K562 (cell line): ENCODE results near the gene HSPA1L. TPM values are rescaled to one million over a fixed set of nuclear protein-coding genes. Genes with fewer than 3 reads are reported as not detected.

Experiments
- CTCFL ChIP-seq: IDR thresholded peaks from 2 replicates; pipeline ENCODE4 v1.6.1; 2011; ENCODE audit warnings: borderline replicate concordance, low read depth, mild to moderate bottlenecking, moderate library complexity, low read length; ENCODE audit not compliant: insufficient read depth, poor library complexity, severe bottlenecking
- ETV6 ChIP-seq, 3 experiments: fragments of 150-350 bp in 1 of 3; sonication (generic) in 1 of 3; formaldehyde crosslinking in 1 of 3; IDR thresholded peaks; 2 replicates each; pipeline versions ENCODE4 v1.6.1 to v1.8.0; 2014 to 2022; ENCODE audit warnings: borderline replicate concordance in 2 of 3, low read depth in 2 of 3, antibody characterized with exemption in 1 of 3, low read length in 1 of 3, mild to moderate bottlenecking in 1 of 3, missing genetic modification reagents in 1 of 3
- JUN ChIP-seq, 2 experiments: sonication (generic) in 1 of 2; formaldehyde crosslinking in 1 of 2; IDR thresholded peaks; 2 replicates each; pipeline versions ENCODE4 v1.6.1 to v1.8.0; 2012 to 2022; ENCODE audit warnings: borderline replicate concordance in 2 of 2, mild to moderate bottlenecking in 2 of 2, improper control_type of control experiment in 1 of 2, low read depth in 1 of 2, low read length in 1 of 2, missing genetic modification reagents in 1 of 2
- MIER1 ChIP-seq: fragments of 450-650 bp; IDR thresholded peaks from 2 replicates; pipeline ENCODE4 v1.6.1; 2016; ENCODE audit warnings: antibody characterized with exemption, mild to moderate bottlenecking, low read depth
- RCOR1 ChIP-seq, 2 experiments: IDR thresholded peaks; 2 replicates each; pipeline ENCODE4 v1.6.1; 2012; ENCODE audit warnings: low read depth in 2 of 2, low read length in 2 of 2, borderline replicate concordance in 1 of 2, improper control_type of control experiment in 1 of 2
- REST ChIP-seq, 2 experiments: fragments of 450-650 bp; formaldehyde crosslinking in 1 of 2; IDR thresholded peaks; 2 replicates each; pipeline versions ENCODE4 v1.4.0 to v1.6.1; 2014 to 2020; ENCODE audit warnings: mild to moderate bottlenecking in 2 of 2, borderline replicate concordance in 1 of 2, low read depth in 1 of 2
- SMAD1 ChIP-seq: fragments of 150-350 bp; IDR thresholded peaks from 2 replicates; pipeline ENCODE4 v1.6.1; 2014; ENCODE audit warnings: low read length, low read depth; ENCODE audit not compliant: partially characterized antibody
- SMARCB1 ChIP-seq: IDR thresholded peaks from 2 replicates; pipeline ENCODE4 v1.6.1; 2011; ENCODE audit warnings: improper control_type of control experiment, low read depth; ENCODE audit not compliant: insufficient read length
- TCF15 ChIP-seq: fragments of 250-450 bp; sonication (Bioruptor Pico); IDR thresholded peaks from 2 replicates; pipeline ENCODE4 v1.8.0; 2022; ENCODE audit warnings: moderate library complexity, mild to moderate bottlenecking, inconsistent platforms
- U2AF2 ChIP-seq: fragments of 200-400 bp; formaldehyde crosslinking; optimal IDR thresholded peaks from 2 replicates; pipeline ENCODE3; 2017; ENCODE audit warnings: low read depth, mild to moderate bottlenecking, low read length
- ZC3H4 ChIP-seq: sonication (generic); formaldehyde crosslinking; IDR thresholded peaks from 2 replicates; pipeline ENCODE4 v1.9.0; 2021; ENCODE audit warnings: missing genetic modification reagents, borderline replicate concordance
- ZFP36 ChIP-seq: fragments of 150-350 bp; IDR thresholded peaks from 2 replicates; pipeline ENCODE4 v1.6.1; 2018; ENCODE audit warnings: low read length, low read depth; ENCODE audit not compliant: partially characterized antibody
- ZNF830 ChIP-seq: fragments of 250-450 bp; sonication (Bioruptor Pico); IDR thresholded peaks from 2 replicates; pipeline ENCODE4 v1.5.0; 2021; ENCODE audit warnings: mild to moderate bottlenecking
- polyA plus RNA-seq, 8 experiments: library from polyadenylated mRNA; depleted of rRNA in 4 of 8; stranded (reverse) in 5 of 8; unstranded in 3 of 8; fragments of >200 nt; fragmentation: Nextera tagmentation in 2 of 8; fragmentation: Illumina TruSeq in 1 of 8; extraction: Ambion mirVana in 2 of 8; extraction: Trizol in 1 of 8; gene quantifications; 2 replicates each; pipeline versions ENCODE4 v1.2.1 to v1.2.3, GENCODE V29; 2011 to 2014; ENCODE audit warnings: inconsistent platforms in 1 of 8, missing spikeins in 1 of 8
- total RNA-seq, 7 experiments: library from RNA; depleted of rRNA in 6 of 7; stranded (reverse); fragments of >200 nt in 6 of 7; fragmentation: Illumina TruSeq in 2 of 7; extraction: Trizol in 2 of 7; gene quantifications; 2 replicates each; pipeline versions ENCODE4 v1.2.1 to v1.2.3, GENCODE V29; 2011 to 2021; ENCODE audit warnings: low replicate concordance in 1 of 7

The HSPA1L gene
- total and polyA plus RNA-seq, 9 of the 15 experiments (the other 6 are each of a cell fraction or from before 2014, with no cell fraction given): 0.14 to 2.1 (median 1.3) TPM

- peak; percentile 97 for TF ChIP-seq REST (IDR thresholded peaks at IDR 0.05; ENCODE audit: borderline replicate concordance)
- no peak for TF ChIP-seq REST (CRISPR knock-in tag; IDR thresholded peaks at IDR 0.05; ENCODE audit: low read depth)
- TF ChIP-seq RCOR1 (IDR thresholded peaks at IDR 0.05; ENCODE audit: borderline replicate concordance in 1 of 2, low read depth in 2 of 2, low read length in 2 of 2): peak in 1 of 2 experiments; percentile 95; a peak in 2 of 4 replicates
- TF ChIP-seq ZC3H4 (CRISPR knock-in tag): no peak
- 0 out of 4 replicates have a peak, but pooled peaks of 1 of the 2 experiments have one; percentile 63 for TF ChIP-seq ETV6 (IDR thresholded peaks at IDR 0.05; ENCODE audit: borderline replicate concordance in 1 of 2, low read depth in 2 of 2, low read length in 1 of 2)
- TF ChIP-seq ETV6 (CRISPR knock-in tag; IDR thresholded peaks at IDR 0.05; ENCODE audit: borderline replicate concordance): 0 out of 2 replicates have a peak, but pooled peaks have one; percentile 81
- peak; percentile 58 for TF ChIP-seq SMARCB1
- TF ChIP-seq MIER1: peak; percentile 51; the same call in 1 of the 2 replicates
- TF ChIP-seq U2AF2: no peak
- peak; percentile 25 for TF ChIP-seq SMAD1
- TF ChIP-seq ZNF830 (CRISPR knock-in tag): no peak
- TF ChIP-seq CTCFL: peak; percentile 96
- 0 out of 2 replicates have a peak, but pooled peaks have one; percentile 13 for TF ChIP-seq TCF15
- peak; percentile 89 for TF ChIP-seq JUN (IDR thresholded peaks at IDR 0.05; ENCODE audit: borderline replicate concordance, low read depth, low read length)
- 0 out of 2 replicates have a peak, but pooled peaks have one; percentile 47 for TF ChIP-seq JUN (CRISPR knock-in tag; IDR thresholded peaks at IDR 0.05; ENCODE audit: borderline replicate concordance)
- peak; percentile 55 for TF ChIP-seq ZFP36
These were observed 45.3 kb downstream of the HSPA1L start (continued) for GRCh38 chr6:31769684-31770371.
